Activated CD4-positive, alpha-beta memory T cell treated with anti-CD3 and anti-CD28 coated beads, Interleukin-2, amount 10 ng/mL, durations not matched to agents 7 days and 5 days (primary cell): Measurements from ENCODE around the gene DYNLT2B. TPM values are rescaled to one million over a fixed set of nuclear protein-coding genes. Genes with fewer than 3 reads are reported as not detected.
"Not testable (repeated sequence)": the region's sequence is repeated elsewhere in the genome, so short reads cannot be mapped to it uniquely, and the experiment has no call there.

Experiments
- CTCF ChIA-PET: fragments of 350-600 bp; sonication (Branson Sonifier 250); formaldehyde crosslinking; loops from one replicate; lab custom pipeline; 2021; ENCODE audit warnings: antibody characterized with exemption, inconsistent platforms; lab: Charles Lee
- POLR2A ChIA-PET: fragments of 350-600 bp; sonication (Branson Sonifier 250); formaldehyde crosslinking; loops from one replicate; lab custom pipeline; 2021; ENCODE audit warnings: antibody characterized with exemption; lab: Charles Lee
- DNase-seq: peaks from one replicate; pipeline ENCODE4 v3.0.0-alpha.2; 2020
- H3K27ac Mint-ChIP-seq: one replicate; pipeline ENCODE4 v1.8.0; 2021; ENCODE audit warnings: mild to moderate bottlenecking, mixed read lengths
- H3K27me3 Mint-ChIP-seq: one replicate; pipeline ENCODE4 v1.8.0; 2021; ENCODE audit warnings: mixed read lengths
- H3K36me3 Mint-ChIP-seq: one replicate; pipeline ENCODE4 v1.8.0; 2021; ENCODE audit warnings: low read depth, mixed read lengths
- H3K4me1 Mint-ChIP-seq: one replicate; pipeline ENCODE4 v1.8.0; 2021; ENCODE audit warnings: mixed read lengths
- H3K4me3 Mint-ChIP-seq: one replicate; pipeline ENCODE4 v1.8.0; 2021; ENCODE audit warnings: mild to moderate bottlenecking, mixed read lengths
- H3K9me3 Mint-ChIP-seq: one replicate; pipeline ENCODE4 v1.8.0; 2021; ENCODE audit warnings: mixed read lengths
- total RNA-seq, 2 experiments: library from RNA; stranded (reverse); gene quantifications; one replicate each; pipeline ENCODE4 v1.2.3, GENCODE V29; 2021

The DYNLT2B gene
- total RNA-seq, 2 experiments from 2014 or later: 21.1 to 24.0 TPM

DNA sequence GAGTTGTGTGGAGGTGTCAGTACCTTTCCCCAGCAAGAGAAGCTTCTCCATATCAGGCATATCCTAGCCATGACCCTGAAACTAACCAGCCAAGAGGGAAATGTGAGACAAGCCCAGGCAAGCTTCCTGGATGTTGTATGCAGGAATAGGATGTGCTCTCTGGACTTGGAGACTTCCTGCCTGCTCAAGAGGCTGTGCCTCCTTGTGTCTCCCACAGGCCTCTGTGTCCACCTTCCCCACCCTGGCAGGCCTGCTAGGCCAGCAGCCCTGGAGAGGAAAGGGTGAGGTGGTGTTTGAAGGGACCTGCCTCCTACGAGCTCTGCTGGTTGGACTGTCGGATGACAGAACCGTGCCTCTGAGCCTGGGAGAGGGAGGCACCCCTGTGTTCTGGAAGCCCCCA lies 2.1 kb upstream of the DYNLT2B start:
- Mint-ChIP-seq H3K4me1 (peaks cover 19% of the 10 kb centered on the region), H3K27me3 (peaks cover 2% of the 10 kb centered on the region)
- CTCF ChIA-PET: interaction anchor here (0.5 to 0.8 kb wide), 4 partner anchors 14 to 293 kb away, joined by 3 read pairs; no protein-coding TSS in a partner anchor

DNA sequence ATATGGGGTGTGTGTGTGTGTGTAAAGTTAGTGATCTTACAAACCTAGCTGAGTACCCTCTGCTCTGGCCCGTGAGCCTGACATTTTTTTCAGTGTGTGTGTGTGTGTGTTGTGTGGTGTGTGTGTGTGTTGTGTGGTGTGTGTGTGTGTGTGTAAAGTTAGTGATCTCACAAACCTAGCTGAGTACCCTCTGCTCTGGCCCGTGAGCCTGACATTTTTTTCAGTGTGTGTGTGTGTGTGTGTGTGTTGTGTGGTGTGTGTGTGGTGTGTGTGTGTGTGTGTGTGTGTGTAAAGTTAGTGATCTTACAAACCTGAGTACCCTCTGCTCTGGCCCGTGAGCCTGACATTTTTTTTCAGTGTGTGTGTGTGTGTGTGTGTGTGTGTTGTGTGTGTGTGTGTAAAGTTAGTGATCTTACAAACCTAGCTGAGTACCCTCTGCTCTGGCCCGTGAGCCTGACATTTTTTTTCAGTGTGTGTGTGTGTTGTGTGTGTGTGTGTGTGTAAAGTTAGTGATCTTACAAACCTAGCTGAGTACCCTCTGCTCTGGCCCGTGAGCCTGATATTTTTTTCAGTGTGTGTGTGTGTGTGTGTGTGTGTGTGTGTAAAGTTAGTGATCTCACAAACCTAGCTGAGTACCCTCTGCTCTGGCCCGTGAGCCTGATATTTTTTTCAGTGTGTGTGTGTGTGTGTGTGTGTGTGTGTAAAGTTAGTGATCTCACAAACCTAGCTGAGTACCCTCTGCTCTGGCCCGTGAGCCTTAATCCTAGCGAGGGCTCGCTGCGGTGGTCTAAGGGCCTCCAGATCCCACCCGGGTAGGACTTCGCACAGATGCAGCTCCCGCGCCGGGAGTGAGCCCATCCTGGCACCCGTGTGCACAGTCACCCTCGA lies 997 bp downstream of the DYNLT2B start:
- Mint-ChIP-seq H3K4me3 (peak overlapping the region; percentile 93), H3K4me1 (peaks cover 21% of the 10 kb centered on the region), H3K27ac (peak overlapping the region; percentile 95)
- ChIA-PET CTCF (interaction anchor here (0.6 to 2.7 kb wide), 12 partner anchors 23 to 653 kb away, joined by 3 to 9 read pairs (median 4); partner anchors contain the start of genes PCYT1A and RNF168), POLR2A (interaction anchor here (0.6 to 3.2 kb wide), 23 partner anchors 7 to 322 kb away, joined by 3 to 42 read pairs (median 6); partner anchors contain the start of genes NRROS, TM4SF19 and UBXN7)
- peak; percentile 24 for DNase-seq
- H3K9me3 Mint-ChIP-seq, H3K36me3 Mint-ChIP-seq, H3K27me3 Mint-ChIP-seq: not testable (repeated sequence)

More for the DNA sequence above, 2.1 kb upstream of the DYNLT2B start:
- Mint-ChIP-seq H3K4me3 (no peak overlapping the region), H3K9me3 (no peaks in the 10 kb centered on the region), H3K27ac (no peak overlapping the region), H3K36me3 (no peaks in the 10 kb centered on the region)
- POLR2A ChIA-PET: interaction anchor here (1.0 to 3.2 kb wide), 2 partner anchors 46 to 112 kb away, joined by 6 to 42 read pairs; partner anchors contain the start of gene UBXN7
- no peak for DNase-seq

DNA sequence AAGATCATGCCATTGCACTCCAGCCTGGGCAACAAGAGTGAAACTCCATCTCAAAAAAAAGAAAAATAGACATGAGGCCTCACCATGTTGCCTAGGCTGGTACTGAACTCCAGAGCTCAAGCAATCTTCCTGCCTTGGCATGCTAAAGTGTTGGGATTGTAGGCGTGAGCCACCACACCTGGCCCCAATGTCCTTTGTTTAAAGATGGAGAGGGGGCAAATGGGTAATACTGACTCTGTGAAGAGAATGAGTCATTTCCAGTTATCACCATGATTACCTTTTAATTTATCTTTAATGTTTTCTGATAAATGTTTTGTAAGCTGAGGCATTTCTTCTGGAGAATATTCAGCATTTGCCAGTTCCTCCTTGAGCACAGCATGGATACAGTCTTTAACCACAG lies 2.2 kb downstream of the DYNLT2B start:
- Mint-ChIP-seq H3K27me3 (no peaks in the 10 kb centered on the region), H3K27ac (no peak overlapping the region), H3K4me3 (no peak overlapping the region), H3K4me1 (peaks cover 21% of the 10 kb centered on the region), H3K9me3 (no peaks in the 10 kb centered on the region), H3K36me3 (peaks cover 12% of the 10 kb centered on the region)
- DNase-seq: no peak
- ChIA-PET POLR2A (interaction anchor here (0.8 to 2.5 kb wide), 3 partner anchors 41 to 116 kb away, joined by 3 to 14 read pairs (median 4); partner anchors contain the start of gene UBXN7), CTCF (interaction anchor here (0.6 to 1.2 kb wide), 2 partner anchors 92 to 213 kb away, joined by 3 read pairs; no protein-coding TSS in a partner anchor)

DNA sequence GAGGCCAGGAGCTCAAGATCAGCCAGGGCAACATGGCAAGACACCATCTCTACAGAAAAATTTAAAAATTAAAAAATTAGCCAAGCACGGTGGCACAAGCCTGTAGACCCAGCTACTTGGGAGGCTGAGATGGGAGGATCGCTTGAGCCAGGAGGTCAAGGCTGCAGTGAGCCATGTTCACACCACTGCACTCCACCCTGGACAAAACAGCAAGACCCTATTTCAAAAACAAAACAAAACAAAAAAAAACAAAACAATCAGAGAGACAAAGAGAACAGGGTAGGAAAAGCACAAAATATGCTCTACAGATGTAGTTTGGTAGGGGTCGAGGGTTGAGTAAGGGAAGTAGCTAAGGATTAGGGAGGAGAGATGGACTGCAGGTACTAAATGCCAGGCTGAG lies 3.4 kb downstream of the DYNLT2B start:
- POLR2A ChIA-PET: interaction anchor here (1.9 kb wide), 1 partner anchor 40 kb away, joined by 4 read pairs; no protein-coding TSS in a partner anchor
- peaks cover 12% of the 10 kb centered on the region for H3K36me3 Mint-ChIP-seq
- CTCF ChIA-PET: interaction anchor here (0.6 to 0.7 kb wide), 3 partner anchors 41 to 131 kb away, joined by 3 to 5 read pairs (median 3); no protein-coding TSS in a partner anchor
- H3K27me3 Mint-ChIP-seq: no peaks in the 10 kb centered on the region
- H3K4me3 Mint-ChIP-seq: no peak overlapping the region
- peak overlapping the region; percentile 22 for H3K27ac Mint-ChIP-seq
- no peaks in the 10 kb centered on the region for H3K9me3 Mint-ChIP-seq
- no peak for DNase-seq
- H3K4me1 Mint-ChIP-seq: peaks cover 21% of the 10 kb centered on the region

DNA sequence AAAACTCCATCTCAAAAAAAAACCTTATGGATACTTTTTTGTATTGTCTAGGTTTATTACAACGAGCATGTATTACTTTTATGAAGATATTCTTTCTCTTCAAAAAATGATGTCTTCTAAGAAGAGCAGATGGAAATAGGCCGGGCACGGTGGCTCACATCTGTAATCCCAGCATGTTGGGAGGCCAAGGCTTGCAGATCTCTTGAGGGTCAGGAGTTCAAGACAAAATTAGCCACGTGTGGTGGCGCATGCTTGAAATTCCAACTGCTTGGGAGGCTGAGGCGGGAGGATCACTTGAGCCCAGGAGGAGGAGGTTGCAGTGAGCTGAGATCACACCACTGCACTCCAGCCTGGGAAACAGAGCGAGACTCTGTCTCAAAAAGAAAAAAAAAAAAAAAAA lies 4.0 kb downstream of the DYNLT2B start:
- H3K9me3 Mint-ChIP-seq, H3K27ac Mint-ChIP-seq, POLR2A ChIA-PET, H3K27me3 Mint-ChIP-seq, DNase-seq, H3K4me3 Mint-ChIP-seq: not testable (repeated sequence)
- H3K4me1 Mint-ChIP-seq: peaks cover 16% of the 10 kb centered on the region
- CTCF ChIA-PET: interaction anchor here (0.6 to 0.7 kb wide), 4 partner anchors 40 to 135 kb away, joined by 3 to 5 read pairs (median 4); no protein-coding TSS in a partner anchor
- peaks cover 12% of the 10 kb centered on the region for H3K36me3 Mint-ChIP-seq

DNA sequence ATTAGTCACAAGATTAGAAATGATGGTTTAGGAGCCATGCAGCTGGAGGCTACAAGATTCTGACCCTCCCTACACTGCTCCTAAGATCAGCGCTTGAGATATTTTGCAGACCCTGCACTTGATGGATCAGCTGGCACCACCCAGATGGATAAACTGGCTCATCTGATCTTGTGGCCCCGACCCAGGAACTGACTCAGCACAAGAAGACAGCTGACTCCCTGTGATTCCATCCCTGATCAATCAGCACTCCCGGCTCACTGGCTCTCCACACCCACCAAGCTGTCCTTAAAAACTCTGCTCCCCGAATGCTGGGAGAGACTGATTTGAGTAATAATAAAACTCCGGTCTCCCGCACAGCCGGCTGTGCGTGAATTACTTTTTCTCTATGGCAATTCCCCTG lies 15.1 kb downstream of the DYNLT2B start:
- peaks cover 39% of the 10 kb centered on the region for H3K36me3 Mint-ChIP-seq
- H3K9me3 Mint-ChIP-seq, CTCF ChIA-PET, H3K27ac Mint-ChIP-seq, POLR2A ChIA-PET, DNase-seq, H3K4me3 Mint-ChIP-seq, H3K27me3 Mint-ChIP-seq: not testable (repeated sequence)
- peaks cover 18% of the 10 kb centered on the region for H3K4me1 Mint-ChIP-seq

DNA sequence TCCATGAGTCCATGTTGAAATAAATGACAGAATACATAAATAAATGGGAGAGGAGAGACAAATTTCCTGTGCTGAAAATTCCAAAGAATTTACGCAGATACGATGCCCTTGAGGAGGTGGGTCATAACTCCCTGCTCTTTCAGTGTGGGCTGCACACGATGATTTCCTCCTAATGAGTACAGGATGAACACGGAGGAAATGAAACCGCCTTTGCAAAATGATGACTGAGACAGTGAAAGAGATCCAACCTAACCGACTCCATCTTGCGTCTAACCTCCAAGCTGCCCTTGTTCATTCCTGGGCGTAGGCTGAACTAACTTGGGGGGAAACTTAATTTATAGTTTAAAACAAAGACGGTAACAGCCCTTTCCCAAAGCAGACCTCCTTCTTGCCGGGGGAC lies 15.5 kb downstream of the DYNLT2B start:
- Mint-ChIP-seq H3K36me3 (peaks cover 39% of the 10 kb centered on the region), H3K4me1 (peaks cover 18% of the 10 kb centered on the region)
- CTCF ChIA-PET: interaction anchor here (0.5 kb wide), 1 partner anchor 226 kb away, joined by 4 read pairs; no protein-coding TSS in a partner anchor
- DNase-seq, H3K27me3 Mint-ChIP-seq, H3K27ac Mint-ChIP-seq, POLR2A ChIA-PET, H3K9me3 Mint-ChIP-seq, H3K4me3 Mint-ChIP-seq: not testable (repeated sequence)

DNA sequence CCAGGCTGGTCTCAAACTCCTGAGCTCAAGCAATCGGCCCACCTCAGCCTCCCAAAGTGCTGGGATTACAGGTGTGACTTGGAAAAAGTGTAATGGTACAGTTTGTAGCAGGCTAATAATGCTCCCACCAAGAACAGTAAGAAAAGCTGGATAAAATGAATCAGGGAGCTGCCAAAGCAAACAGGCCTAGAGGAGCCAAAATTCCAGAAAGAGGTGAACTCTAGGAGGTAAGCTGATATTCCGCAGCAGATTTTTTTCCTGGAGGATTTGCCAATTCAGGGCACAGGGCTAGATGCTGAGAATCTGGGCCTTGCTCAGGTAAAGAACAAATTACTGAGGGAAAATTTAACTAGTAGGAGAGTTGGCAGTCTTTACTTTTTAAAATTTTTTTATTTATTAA lies 19.5 kb downstream of the DYNLT2B start:
- H3K36me3 Mint-ChIP-seq: peaks cover 35% of the 10 kb centered on the region
- H3K4me3 Mint-ChIP-seq: no peak overlapping the region
- H3K27ac Mint-ChIP-seq: no peak overlapping the region
- DNase-seq: no peak
- no peaks in the 10 kb centered on the region for H3K27me3 Mint-ChIP-seq
- ChIA-PET CTCF (no interaction called here), POLR2A (interaction anchor here (0.7 kb wide), 1 partner anchor 17 kb away, joined by 3 read pairs; no protein-coding TSS in a partner anchor)
- peaks cover 18% of the 10 kb centered on the region for H3K4me1 Mint-ChIP-seq
- no peaks in the 10 kb centered on the region for H3K9me3 Mint-ChIP-seq

DNA sequence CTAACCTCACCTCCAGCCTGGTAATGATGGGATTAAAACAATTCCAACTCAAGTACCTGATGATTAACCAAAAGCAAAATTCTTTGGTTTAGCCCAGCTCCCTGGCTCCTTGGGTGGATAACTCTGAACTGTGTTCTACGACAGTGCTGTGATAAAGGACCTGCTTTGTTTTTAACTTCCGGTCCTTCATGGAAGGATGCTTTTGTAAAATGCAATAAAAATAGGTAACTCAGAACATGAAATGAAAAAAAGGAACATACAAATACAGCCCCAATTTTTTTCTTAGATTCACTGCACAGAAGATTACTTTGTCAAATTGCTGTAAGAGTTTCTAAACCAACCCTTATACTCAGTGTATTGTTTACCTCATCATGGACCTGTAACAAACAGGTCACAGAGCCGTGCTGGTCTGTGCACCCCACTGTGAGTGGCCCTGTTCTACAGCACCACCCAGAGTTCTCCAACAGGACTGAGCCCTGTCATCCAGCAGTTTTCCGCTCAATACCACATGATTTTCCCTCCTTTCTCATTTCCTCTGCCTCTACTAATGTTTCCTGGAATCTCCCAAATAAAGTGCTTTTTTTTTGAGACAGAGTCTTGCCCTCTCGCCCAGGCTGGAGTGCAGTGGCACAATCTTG lies 25.6 kb downstream of the DYNLT2B start:
- no peak overlapping the region for H3K27ac Mint-ChIP-seq
- H3K4me1 Mint-ChIP-seq: peaks cover 10% of the 10 kb centered on the region
- no peak overlapping the region for H3K4me3 Mint-ChIP-seq
- POLR2A ChIA-PET: interaction anchor here (1.0 to 1.6 kb wide), 2 partner anchors 11 to 26 kb away, joined by 3 to 6 read pairs; partner anchors contain the start of gene DYNLT2B
- H3K36me3 Mint-ChIP-seq: peaks cover 17% of the 10 kb centered on the region
- DNase-seq: no peak
- no peaks in the 10 kb centered on the region for H3K27me3 Mint-ChIP-seq
- CTCF ChIA-PET: no interaction called here
- H3K9me3 Mint-ChIP-seq: no peaks in the 10 kb centered on the region

DNA sequence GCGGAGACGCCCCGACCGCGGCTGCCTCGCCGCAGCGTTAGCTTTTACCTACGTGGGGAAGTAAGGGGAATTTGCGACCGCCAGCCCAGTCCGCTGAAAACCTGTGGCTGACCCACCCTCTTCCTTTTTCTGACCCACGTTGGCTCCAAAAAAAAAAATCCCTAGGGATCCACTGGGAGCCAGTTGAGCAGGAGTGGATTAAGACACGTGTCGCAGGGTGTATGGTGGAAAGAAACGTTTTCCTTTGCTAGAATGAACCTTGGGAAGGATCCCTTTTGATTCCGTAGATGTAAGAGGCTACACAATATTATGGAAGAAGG lies 29.9 kb downstream of the DYNLT2B start:
- H3K4me3 Mint-ChIP-seq: peak overlapping the region; percentile 97
- no peak for DNase-seq
- no peaks in the 10 kb centered on the region for H3K9me3 Mint-ChIP-seq
- H3K4me1 Mint-ChIP-seq: peaks cover 43% of the 10 kb centered on the region
- H3K27ac Mint-ChIP-seq: peak overlapping the region; percentile 89
- POLR2A ChIA-PET: interaction anchor here (0.6 to 1.5 kb wide), 4 partner anchors 10 to 33 kb away, joined by 3 to 5 read pairs (median 4); no protein-coding TSS in a partner anchor
- CTCF ChIA-PET: interaction anchor here (0.7 to 1.4 kb wide), 4 partner anchors 15 to 235 kb away, joined by 3 to 6 read pairs (median 4); partner anchors contain the start of gene DYNLT2B
- no peaks in the 10 kb centered on the region for H3K27me3 Mint-ChIP-seq
- H3K36me3 Mint-ChIP-seq: peaks cover 23% of the 10 kb centered on the region

DNA sequence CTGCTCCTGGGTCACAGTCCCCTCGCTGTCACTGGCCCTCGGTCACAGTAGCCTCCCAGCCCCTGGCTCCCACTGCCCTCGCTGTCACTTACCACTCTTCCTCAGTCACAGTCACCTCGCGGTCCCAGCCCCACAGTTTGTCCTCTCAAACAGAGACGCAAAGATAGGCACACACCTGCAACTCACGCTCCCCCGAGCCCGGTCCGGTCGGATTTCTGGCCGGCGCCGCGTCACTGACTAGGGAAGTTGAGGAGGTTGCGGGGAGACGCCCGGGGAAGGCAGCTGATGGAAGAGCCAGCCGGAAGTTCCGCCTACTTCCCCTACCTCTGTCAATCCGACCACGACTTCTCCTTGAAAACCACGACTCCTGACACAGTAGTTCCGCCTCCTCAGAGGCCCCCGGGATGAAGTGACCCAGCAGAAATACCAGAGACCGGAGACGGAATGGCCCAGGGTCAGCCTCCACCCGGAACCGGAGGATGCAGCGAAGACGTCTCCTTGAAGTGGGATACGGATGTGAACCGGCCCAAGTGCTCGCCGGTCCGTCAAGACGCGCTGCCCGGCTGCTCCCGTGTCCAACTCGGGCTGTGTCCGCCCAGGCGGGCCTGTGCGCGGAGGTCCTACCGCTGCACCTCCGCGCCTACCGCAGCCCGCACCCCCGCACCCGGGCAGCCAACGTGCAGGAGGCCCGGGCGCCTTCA lies 30.4 kb downstream of the DYNLT2B start, which contains the start of gene PCYT1A:
PCYT1A (minus strand) TSS at position 287 of the 701 bp plus-strand sequence. CDS start 17,195 bp downstream, outside the sequence.
- Mint-ChIP-seq H3K27ac (peak within 1 kb of the TSS; percentile 89), H3K4me1 (peaks cover 43% of the 10 kb centered on the region), H3K36me3 (peaks cover 22% of the 10 kb centered on the region), H3K4me3 (peak within 1 kb of the TSS; percentile 97), H3K9me3 (no peaks in the 10 kb centered on the region), H3K27me3 (no peaks in the 10 kb centered on the region)
- peak; percentile 82 for DNase-seq
- POLR2A ChIA-PET: interaction anchor here (0.6 to 1.5 kb wide), 4 partner anchors 10 to 32 kb away, joined by 3 to 5 read pairs (median 4); no protein-coding TSS in a partner anchor
- CTCF ChIA-PET: interaction anchor here (0.7 to 1.4 kb wide), 4 partner anchors 15 to 235 kb away, joined by 3 to 6 read pairs (median 4); partner anchors contain the start of gene DYNLT2B
